Esophagus muscularis mucosa (tissue), 4 donors: ENCODE data around the gene FRMD4A.

ENCODE experiments used
- EP300 ChIP-seq: sonication (generic); formaldehyde crosslinking; IDR thresholded peaks from one replicate; pipeline ENCODE4 v1.6.1; 2017; ENCODE audit warnings: antibody characterized with exemption
- POLR2A ChIP-seq: fragments of 450-650 bp; IDR thresholded peaks from one replicate; pipeline ENCODE4 v1.6.1; 2017; ENCODE audit warnings: antibody characterized with exemption, moderate library complexity, mild to moderate bottlenecking, low read depth
- POLR2AphosphoS5 ChIP-seq, 2 donors: sonication (generic); formaldehyde crosslinking; IDR thresholded peaks; one replicate each; pipeline ENCODE4 v1.6.1; 2017; ENCODE audit warnings: antibody characterized with exemption in 2 of 2
- TF ChIP-seq, protein P1 (sequence below), 3 experiments: fragments of 200-600 bp in 2 of 3; fragments of 450-650 bp in 1 of 3; sonication (generic) in 2 of 3; IDR thresholded peaks; one replicate each; pipeline ENCODE4 v1.5.1; 2017 to 2019; ENCODE audit warnings: antibody characterized with exemption in 3 of 3, mild to moderate bottlenecking in 2 of 3, moderate library complexity in 1 of 3

DNA sequence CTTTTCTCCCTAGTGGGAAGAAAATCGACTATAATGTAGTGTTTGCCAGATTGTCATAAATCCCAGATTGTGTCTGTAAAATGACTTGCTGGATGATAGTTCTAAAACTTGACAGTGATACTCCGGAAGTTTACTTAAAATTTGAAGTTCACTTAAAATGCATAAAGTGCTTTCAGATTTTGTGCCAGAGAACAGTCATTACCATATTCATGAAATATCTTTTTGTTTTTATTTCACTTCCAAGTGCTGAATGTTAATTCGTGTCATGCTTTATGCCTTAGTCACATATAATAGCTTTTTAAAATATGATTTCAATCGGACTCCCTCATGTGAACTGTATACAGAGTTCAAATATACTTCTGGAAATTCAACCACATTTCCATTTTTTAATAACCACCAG, 713.6 kb downstream of the FRMD4A start:
- TF ChIP-seq, protein P1, sequence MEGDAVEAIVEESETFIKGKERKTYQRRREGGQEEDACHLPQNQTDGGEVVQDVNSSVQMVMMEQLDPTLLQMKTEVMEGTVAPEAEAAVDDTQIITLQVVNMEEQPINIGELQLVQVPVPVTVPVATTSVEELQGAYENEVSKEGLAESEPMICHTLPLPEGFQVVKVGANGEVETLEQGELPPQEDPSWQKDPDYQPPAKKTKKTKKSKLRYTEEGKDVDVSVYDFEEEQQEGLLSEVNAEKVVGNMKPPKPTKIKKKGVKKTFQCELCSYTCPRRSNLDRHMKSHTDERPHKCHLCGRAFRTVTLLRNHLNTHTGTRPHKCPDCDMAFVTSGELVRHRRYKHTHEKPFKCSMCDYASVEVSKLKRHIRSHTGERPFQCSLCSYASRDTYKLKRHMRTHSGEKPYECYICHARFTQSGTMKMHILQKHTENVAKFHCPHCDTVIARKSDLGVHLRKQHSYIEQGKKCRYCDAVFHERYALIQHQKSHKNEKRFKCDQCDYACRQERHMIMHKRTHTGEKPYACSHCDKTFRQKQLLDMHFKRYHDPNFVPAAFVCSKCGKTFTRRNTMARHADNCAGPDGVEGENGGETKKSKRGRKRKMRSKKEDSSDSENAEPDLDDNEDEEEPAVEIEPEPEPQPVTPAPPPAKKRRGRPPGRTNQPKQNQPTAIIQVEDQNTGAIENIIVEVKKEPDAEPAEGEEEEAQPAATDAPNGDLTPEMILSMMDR (IDR thresholded peaks at IDR 0.05) = no peak
- TF ChIP-seq POLR2AphosphoS5 (IDR thresholded peaks at IDR 0.05) = no peak
- no peak for TF ChIP-seq POLR2A
- no peak for TF ChIP-seq EP300
